ENCODE data around the gene CD1E. TPM values are rescaled to one million over a fixed set of nuclear protein-coding genes. Genes with fewer than 3 reads are reported as not detected.

The CD1E gene
- total RNA-seq (under 1 TPM in 2 of 5 experiments, not detected in 3; 0.42 to 0.61 TPM), polyA plus RNA-seq (not detected), total RNA-seq (not detected)

DNA sequence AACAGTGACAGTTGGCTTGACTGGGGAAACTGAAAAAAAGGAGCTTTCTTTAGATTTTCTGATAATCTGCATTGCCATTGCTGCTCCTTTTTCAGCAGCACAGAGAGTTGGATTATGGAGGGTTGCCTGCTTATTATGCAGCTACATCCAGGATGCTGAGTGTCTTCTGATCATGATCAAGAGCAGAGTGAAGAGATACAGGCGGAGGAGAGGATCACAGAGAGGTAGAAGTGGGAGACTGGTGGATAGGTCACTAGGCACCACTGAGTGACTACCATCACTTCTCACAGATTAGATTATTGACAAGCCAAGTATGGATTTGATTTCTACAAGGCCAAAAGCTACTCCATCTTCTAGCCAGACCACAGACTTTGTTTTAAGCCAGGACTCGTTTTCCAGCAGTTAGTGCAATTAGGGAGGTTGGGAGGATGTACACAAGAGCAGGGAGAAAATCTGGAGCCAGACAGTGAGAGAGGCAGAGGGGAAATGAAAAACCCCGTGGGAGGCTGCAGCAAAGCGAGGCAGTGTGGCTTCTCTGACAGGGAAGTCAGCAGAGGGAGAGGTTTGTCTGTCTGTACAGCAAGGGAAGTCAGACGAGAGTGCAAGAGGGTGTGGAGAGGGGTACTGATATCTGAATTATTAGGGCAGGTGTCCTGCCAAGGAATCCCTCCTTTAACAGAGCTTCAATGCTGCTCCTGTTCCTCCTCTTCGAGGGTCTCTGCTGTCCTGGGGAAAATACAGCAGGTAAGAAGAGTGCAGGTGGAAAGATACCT lies at the start of gene CD1E:
Gene CD1E (plus strand): TSS at position 592 of the 773 bp plus-strand sequence. CDS start 95 bp downstream, at position 687.
- Histone ChIP-seq H3K27ac (ENCODE audit: low read depth, low read length) (no peak within 1 kb of the TSS), H3K4me1 (ENCODE audit: control insufficient read depth in 2 of 2, insufficient read depth in 2 of 2, low read length in 2 of 2) (no peaks in the 10 kb centered on the region), H3K27me3 (ENCODE audit: control insufficient read depth in 2 of 2, insufficient read depth in 2 of 2, low read length in 2 of 2) (peaks cover 0 to 3% of the 10 kb centered on the region in 2 donors), H3K36me3 (ENCODE audit: control insufficient read depth in 2 of 3, insufficient read depth in 3 of 3, low read length in 3 of 3) (no peaks in the 10 kb centered on the region), H3K9me3 (ENCODE audit: control insufficient read depth in 2 of 3, low read length in 3 of 3) (no peaks in the 10 kb centered on the region), H3K4me3 (ENCODE audit: low read length) (no peak within 1 kb of the TSS)
- Mint-ChIP-seq H3K4me1 (peaks cover 0 to 6% (median 0%) of the 10 kb centered on the region in 7 donors), H3K36me3 (no peaks in the 10 kb centered on the region), H3K4me3 (no peak within 1 kb of the TSS), H3K9me3 (peaks cover 0 to 4% (median 0%) of the 10 kb centered on the region in 11 donors), H3K27ac (no peak within 1 kb of the TSS), H3K27me3 (peaks cover 16 to 47% (median 40%) of the 10 kb centered on the region in 5 donors)
- DNase-seq (no peak), ATAC-seq (peak; percentile 44)
- intact Hi-C loops (cut with micrococcal nuclease) = no loop called here
- CTCF ChIA-PET = no interaction called here
- POLR2A ChIA-PET = no interaction called here

DNA sequence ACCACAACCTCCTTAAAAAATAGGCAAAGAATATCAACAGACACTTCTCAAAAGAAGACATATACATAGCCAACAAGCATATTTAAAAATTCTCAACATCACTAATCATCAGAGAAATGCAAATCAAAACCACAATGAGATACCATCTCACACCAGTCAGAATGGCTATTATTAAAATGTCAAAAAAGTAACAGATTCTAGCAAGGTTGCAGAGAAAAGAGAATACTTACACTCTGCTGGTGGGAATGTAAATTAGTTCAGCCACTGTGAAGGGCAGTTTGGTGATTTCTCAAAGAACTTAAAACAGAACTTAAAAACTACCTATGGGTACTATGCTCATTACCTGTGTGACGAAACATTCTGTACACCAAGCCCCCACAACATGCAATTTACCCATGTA lies 43.1 kb upstream of the CD1E start:
- no peaks in the 10 kb centered on the region for H3K27me3 ChIP-seq (ENCODE audit: control insufficient read depth in 2 of 2, insufficient read depth in 2 of 2, low read length in 2 of 2)
- no peaks in the 10 kb centered on the region for H3K9me3 ChIP-seq (ENCODE audit: control insufficient read depth in 2 of 3, low read length in 3 of 3)
- Mint-ChIP-seq H3K4me3 (no peak overlapping the region), H3K4me1 (no peaks in the 10 kb centered on the region), H3K9me3 (peaks cover 3 to 52% (median 13%) of the 10 kb centered on the region in 11 donors), H3K27ac (no peak overlapping the region), H3K36me3 (no peaks in the 10 kb centered on the region), H3K27me3 (peaks cover 0 to 16% (median 8%) of the 10 kb centered on the region in 5 donors)
- no peak overlapping the region for H3K4me3 ChIP-seq (ENCODE audit: low read length)
- no peak overlapping the region for H3K27ac ChIP-seq (ENCODE audit: low read depth, low read length)
- no peaks in the 10 kb centered on the region for H3K4me1 ChIP-seq (ENCODE audit: control insufficient read depth in 2 of 2, insufficient read depth in 2 of 2, low read length in 2 of 2)
- no peak for ATAC-seq
- intact Hi-C loops (cut with micrococcal nuclease) = no loop called here
- POLR2A ChIA-PET = no interaction called here
- no peaks in the 10 kb centered on the region for H3K36me3 ChIP-seq (ENCODE audit: control insufficient read depth in 2 of 3, insufficient read depth in 3 of 3, low read length in 3 of 3)
- no peak for DNase-seq
- CTCF ChIA-PET = no interaction called here

DNA sequence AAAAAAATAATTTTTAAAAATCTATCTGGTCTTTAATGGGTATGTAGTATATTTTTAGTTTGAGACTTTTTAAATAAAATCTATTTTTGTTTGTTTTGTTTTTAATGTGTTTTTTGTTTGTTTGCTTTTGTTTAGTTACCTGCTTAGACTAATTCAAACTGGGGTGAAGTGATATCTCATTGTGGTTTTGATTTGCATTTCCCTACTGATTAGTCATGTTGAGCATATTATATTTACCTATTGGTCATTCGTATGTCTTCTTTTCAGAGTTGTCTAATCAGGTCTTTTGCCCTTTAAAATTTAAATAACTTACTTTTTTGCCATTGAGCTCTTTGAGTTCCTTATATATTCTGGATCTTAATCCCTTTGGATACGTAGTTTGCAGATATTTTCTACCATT lies 42.6 kb upstream of the CD1E start:
- ATAC-seq = no peak
- peaks cover 0 to 16% (median 6%) of the 10 kb centered on the region in 5 donors for H3K27me3 Mint-ChIP-seq
- Histone ChIP-seq H3K36me3 (ENCODE audit: control insufficient read depth in 2 of 3, insufficient read depth in 3 of 3, low read length in 3 of 3) (no peaks in the 10 kb centered on the region), H3K4me1 (ENCODE audit: control insufficient read depth in 2 of 2, insufficient read depth in 2 of 2, low read length in 2 of 2) (no peaks in the 10 kb centered on the region), H3K27ac (ENCODE audit: low read depth, low read length) (no peak overlapping the region), H3K4me3 (ENCODE audit: low read length) (no peak overlapping the region), H3K27me3 (ENCODE audit: control insufficient read depth in 2 of 2, insufficient read depth in 2 of 2, low read length in 2 of 2) (no peaks in the 10 kb centered on the region), H3K9me3 (ENCODE audit: control insufficient read depth in 2 of 3, low read length in 3 of 3) (no peaks in the 10 kb centered on the region)
- H3K4me1 Mint-ChIP-seq = no peaks in the 10 kb centered on the region
- H3K36me3 Mint-ChIP-seq = no peaks in the 10 kb centered on the region
- no peak overlapping the region for H3K4me3 Mint-ChIP-seq
- no peak overlapping the region for H3K27ac Mint-ChIP-seq
- intact Hi-C loops (cut with micrococcal nuclease) = no loop called here
- ChIA-PET CTCF (no interaction called here), POLR2A (no interaction called here)
- DNase-seq = no peak
- H3K9me3 Mint-ChIP-seq = peaks cover 3 to 49% (median 13%) of the 10 kb centered on the region in 11 donors

DNA sequence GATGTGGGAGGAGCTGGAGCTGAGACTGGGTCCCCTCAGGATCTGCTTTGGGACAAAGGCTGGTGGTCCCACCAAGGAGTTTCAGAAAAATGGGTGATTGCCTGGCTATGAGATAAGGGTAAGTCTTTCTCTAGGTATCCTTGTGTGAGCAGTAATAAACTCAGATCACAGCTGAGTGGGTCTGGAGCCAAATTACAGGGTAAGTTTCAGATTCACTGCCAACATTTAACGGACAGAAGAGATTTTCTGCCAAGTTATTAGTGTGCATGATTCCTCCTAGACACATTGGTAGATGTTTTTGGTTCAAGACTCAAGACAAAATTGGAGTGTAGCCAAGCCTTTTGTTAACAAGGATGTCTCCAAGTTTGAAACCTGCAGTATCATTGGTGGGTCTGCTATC lies 29.8 kb upstream of the CD1E start:
- Histone ChIP-seq H3K4me3 (ENCODE audit: low read length) (no peak overlapping the region), H3K27me3 (ENCODE audit: control insufficient read depth in 2 of 2, insufficient read depth in 2 of 2, low read length in 2 of 2) (no peaks in the 10 kb centered on the region), H3K4me1 (ENCODE audit: control insufficient read depth in 2 of 2, insufficient read depth in 2 of 2, low read length in 2 of 2) (no peaks in the 10 kb centered on the region), H3K36me3 (ENCODE audit: control insufficient read depth in 2 of 3, insufficient read depth in 3 of 3, low read length in 3 of 3) (no peaks in the 10 kb centered on the region), H3K27ac (ENCODE audit: low read depth, low read length) (no peak overlapping the region), H3K9me3 (ENCODE audit: control insufficient read depth in 2 of 3, low read length in 3 of 3) (no peaks in the 10 kb centered on the region)
- H3K9me3 Mint-ChIP-seq = peaks cover 0 to 19% (median 6%) of the 10 kb centered on the region in 11 donors
- ChIA-PET CTCF (no interaction called here), POLR2A (no interaction called here)
- no peak overlapping the region for H3K4me3 Mint-ChIP-seq
- intact Hi-C loops (cut with micrococcal nuclease) = no loop called here
- H3K27ac Mint-ChIP-seq = no peak overlapping the region
- ATAC-seq (no peak), DNase-seq (no peak)
- peaks cover 2 to 40% (median 33%) of the 10 kb centered on the region in 5 donors for H3K27me3 Mint-ChIP-seq
- peaks cover 0 to 6% (median 0%) of the 10 kb centered on the region in 5 donors for H3K36me3 Mint-ChIP-seq
- no peaks in the 10 kb centered on the region for H3K4me1 Mint-ChIP-seq

DNA sequence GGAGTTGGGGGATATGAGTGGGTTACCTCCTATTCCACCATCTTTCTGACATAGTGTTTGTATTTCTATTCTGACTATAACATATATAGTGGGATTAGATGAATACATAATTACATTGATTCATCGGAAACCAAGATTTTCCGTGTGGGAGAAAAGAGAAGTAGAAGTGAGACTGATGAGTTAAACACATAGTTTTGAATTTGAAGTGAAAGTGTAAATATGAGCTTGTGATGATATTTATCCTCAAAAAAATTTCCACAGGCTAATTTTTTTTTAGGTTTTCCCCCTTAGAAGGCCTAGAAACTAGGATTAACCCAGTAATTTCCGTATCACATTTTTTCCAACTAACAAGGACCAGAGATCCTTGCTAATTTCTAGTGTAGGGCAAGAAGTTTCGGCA lies 29.3 kb upstream of the CD1E start:
- Histone ChIP-seq H3K27ac (ENCODE audit: low read depth, low read length) (no peak overlapping the region), H3K4me3 (ENCODE audit: low read length) (no peak overlapping the region)
- POLR2A ChIA-PET = no interaction called here

DNA sequence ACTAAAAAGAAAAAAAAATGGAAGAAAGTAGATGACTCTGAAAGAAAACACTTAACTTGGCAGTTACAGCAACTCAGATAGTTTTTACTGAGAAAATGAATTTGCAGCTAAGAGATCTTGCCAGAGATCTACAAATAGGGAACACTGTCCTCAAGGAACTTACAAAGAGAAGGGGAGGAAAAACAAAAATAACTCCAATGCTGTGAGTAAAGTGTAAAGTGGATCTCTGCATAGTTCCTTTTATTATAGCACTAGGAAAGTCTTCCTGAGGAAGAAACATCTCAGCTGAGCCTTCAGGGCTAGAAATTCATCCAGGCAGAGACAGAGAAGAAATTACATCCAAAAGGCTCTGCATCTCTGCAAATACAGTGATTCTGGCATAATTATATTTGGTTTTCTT lies 26.2 kb upstream of the CD1E start:
- POLR2A ChIA-PET = no interaction called here
- intact Hi-C loops (cut with micrococcal nuclease) = no loop called here
- Histone ChIP-seq H3K36me3 (ENCODE audit: control insufficient read depth in 2 of 3, insufficient read depth in 3 of 3, low read length in 3 of 3) (no peaks in the 10 kb centered on the region), H3K27ac (ENCODE audit: low read depth, low read length) (no peak overlapping the region), H3K4me1 (ENCODE audit: control insufficient read depth in 2 of 2, insufficient read depth in 2 of 2, low read length in 2 of 2) (no peaks in the 10 kb centered on the region), H3K27me3 (ENCODE audit: control insufficient read depth in 2 of 2, insufficient read depth in 2 of 2, low read length in 2 of 2) (no peaks in the 10 kb centered on the region), H3K4me3 (ENCODE audit: low read length) (no peak overlapping the region), H3K9me3 (ENCODE audit: control insufficient read depth in 2 of 3, low read length in 3 of 3) (no peaks in the 10 kb centered on the region)
- Mint-ChIP-seq H3K9me3 (peaks cover 0 to 12% (median 5%) of the 10 kb centered on the region in 11 donors), H3K4me1 (no peaks in the 10 kb centered on the region), H3K27ac (no peak overlapping the region), H3K27me3 (peaks cover 2 to 31% (median 21%) of the 10 kb centered on the region in 5 donors), H3K36me3 (peaks cover 0 to 6% (median 0%) of the 10 kb centered on the region in 5 donors), H3K4me3 (no peak overlapping the region)
- CTCF ChIA-PET = interaction anchor here (0.6 kb wide), 1 partner anchor 17 kb away, joined by 4 read pairs; no protein-coding TSS in a partner anchor
- DNase-seq (no peak), ATAC-seq (no peak)

More for the DNA sequence above, 29.3 kb upstream of the CD1E start:
- CTCF ChIA-PET = no interaction called here
- H3K27me3 Mint-ChIP-seq = peaks cover 2 to 41% (median 33%) of the 10 kb centered on the region in 5 donors
- no peak overlapping the region for H3K27ac Mint-ChIP-seq
- DNase-seq (no peak), ATAC-seq (no peak)
- H3K4me3 Mint-ChIP-seq = no peak overlapping the region
- Histone ChIP-seq H3K4me1 (ENCODE audit: control insufficient read depth in 2 of 2, insufficient read depth in 2 of 2, low read length in 2 of 2) (no peaks in the 10 kb centered on the region), H3K27me3 (ENCODE audit: control insufficient read depth in 2 of 2, insufficient read depth in 2 of 2, low read length in 2 of 2) (no peaks in the 10 kb centered on the region), H3K9me3 (ENCODE audit: control insufficient read depth in 2 of 3, low read length in 3 of 3) (no peaks in the 10 kb centered on the region), H3K36me3 (ENCODE audit: control insufficient read depth in 2 of 3, insufficient read depth in 3 of 3, low read length in 3 of 3) (no peaks in the 10 kb centered on the region)
- no peaks in the 10 kb centered on the region for H3K4me1 Mint-ChIP-seq
- H3K36me3 Mint-ChIP-seq = peaks cover 0 to 6% (median 0%) of the 10 kb centered on the region in 5 donors
- peaks cover 0 to 15% (median 6%) of the 10 kb centered on the region in 11 donors for H3K9me3 Mint-ChIP-seq
- intact Hi-C loops (cut with micrococcal nuclease) = no loop called here

DNA sequence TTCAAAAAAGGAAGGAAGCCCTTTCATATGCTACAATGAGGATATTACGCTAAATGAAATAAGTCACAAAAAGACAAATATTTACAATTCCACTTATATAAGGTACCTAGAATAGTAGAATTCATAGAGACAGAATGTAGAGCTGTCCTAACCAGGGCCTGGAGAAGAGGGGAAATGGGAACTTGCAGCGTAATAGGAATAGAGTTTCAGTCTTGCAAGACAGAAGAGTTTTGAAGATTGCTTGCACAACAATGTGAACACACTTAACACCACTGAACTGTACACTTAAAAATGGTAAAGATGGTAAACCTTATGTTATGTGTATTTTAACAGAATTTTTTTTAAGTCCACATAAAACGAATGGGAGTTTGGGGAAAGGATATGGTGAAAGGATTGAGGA lies 25.3 kb upstream of the CD1E start:
- no peak overlapping the region for H3K4me3 ChIP-seq (ENCODE audit: low read length)
- intact Hi-C loops (cut with micrococcal nuclease) = loop anchor here in 1 of 2 donors (2.0 kb wide), 1 partner anchor 126 kb away; no protein-coding TSS in a partner anchor
- H3K4me1 Mint-ChIP-seq = peaks cover 0 to 3% (median 3%) of the 10 kb centered on the region in 7 donors
- no peaks in the 10 kb centered on the region for H3K9me3 ChIP-seq (ENCODE audit: control insufficient read depth in 2 of 3, low read length in 3 of 3)
- no peak overlapping the region for H3K27ac Mint-ChIP-seq
- ATAC-seq = no peak
- no peak overlapping the region for H3K4me3 Mint-ChIP-seq
- no peak for DNase-seq
- ChIA-PET CTCF (interaction anchor here (0.8 kb wide), 1 partner anchor 743 kb away, joined by 3 read pairs; no protein-coding TSS in a partner anchor), POLR2A (no interaction called here)
- no peaks in the 10 kb centered on the region for H3K36me3 Mint-ChIP-seq
- no peaks in the 10 kb centered on the region for H3K36me3 ChIP-seq (ENCODE audit: control insufficient read depth in 2 of 3, insufficient read depth in 3 of 3, low read length in 3 of 3)
- H3K27me3 Mint-ChIP-seq = peaks cover 0 to 25% (median 19%) of the 10 kb centered on the region in 5 donors
- H3K27ac ChIP-seq (ENCODE audit: low read depth, low read length) = no peak overlapping the region
- H3K9me3 Mint-ChIP-seq = peaks cover 0 to 3% (median 0%) of the 10 kb centered on the region in 11 donors
- no peaks in the 10 kb centered on the region for H3K27me3 ChIP-seq (ENCODE audit: control insufficient read depth in 2 of 2, insufficient read depth in 2 of 2, low read length in 2 of 2)
- no peaks in the 10 kb centered on the region for H3K4me1 ChIP-seq (ENCODE audit: control insufficient read depth in 2 of 2, insufficient read depth in 2 of 2, low read length in 2 of 2)
